Measurements from ENCODE around the gene PLCD4. TPM values are rescaled to one million over a fixed set of nuclear protein-coding genes. Genes with fewer than 3 reads are reported as not detected.

The PLCD4 gene
- polyA plus RNA-seq, 1 experiment: 4.9 TPM

DNA sequence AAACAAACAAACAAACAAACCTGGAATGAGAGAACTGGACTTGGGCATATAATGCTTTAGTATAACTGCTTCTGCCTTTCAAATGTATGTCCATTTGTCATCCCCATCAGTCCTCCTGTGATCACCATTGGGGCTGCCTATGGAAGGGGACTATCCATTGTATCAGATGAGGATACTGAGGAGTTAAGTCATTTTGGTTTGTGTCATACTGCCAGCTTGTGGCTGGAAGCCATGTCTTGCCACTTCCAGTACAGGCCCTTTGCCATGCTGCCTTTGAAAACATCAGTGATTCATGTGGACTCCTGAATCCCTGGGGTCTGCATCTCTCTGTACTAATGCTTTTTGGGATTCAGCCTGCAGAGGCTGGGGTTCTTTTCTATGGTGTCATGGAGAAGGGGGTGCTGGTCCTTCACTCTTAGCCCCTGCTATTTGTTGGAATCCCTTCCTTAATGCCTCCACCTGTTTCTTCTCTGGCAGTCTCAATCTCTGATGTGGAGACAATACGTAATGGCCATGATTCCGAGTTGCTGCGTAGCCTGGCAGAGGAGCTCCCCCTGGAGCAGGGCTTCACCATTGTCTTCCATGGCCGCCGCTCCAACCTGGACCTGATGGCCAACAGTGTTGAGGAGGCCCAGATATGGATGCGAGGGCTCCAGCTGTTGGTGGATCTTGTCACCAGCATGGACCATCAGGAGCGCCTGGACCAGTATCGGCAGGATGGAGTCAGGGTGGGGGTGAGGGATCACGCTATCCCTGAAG lies 10.6 kb downstream of the PLCD4 start:
- Histone ChIP-seq H3K27me3 (ENCODE audit: control insufficient read depth, insufficient read depth, low read length) (no peaks in the 10 kb centered on the region), H3K4me3 (ENCODE audit: low read depth, low read length) (no peak overlapping the region), H3K9me3 (ENCODE audit: control insufficient read depth, insufficient read depth, low read length) (no peaks in the 10 kb centered on the region), H3K27ac (ENCODE audit: low read depth, low read length) (no peak overlapping the region)
- POLR2A ChIA-PET: no interaction called here
- no peak for DNase-seq (ENCODE audit: low read depth, low spot score)
- CTCF ChIA-PET: no interaction called here
- TF ChIP-seq, protein P1, sequence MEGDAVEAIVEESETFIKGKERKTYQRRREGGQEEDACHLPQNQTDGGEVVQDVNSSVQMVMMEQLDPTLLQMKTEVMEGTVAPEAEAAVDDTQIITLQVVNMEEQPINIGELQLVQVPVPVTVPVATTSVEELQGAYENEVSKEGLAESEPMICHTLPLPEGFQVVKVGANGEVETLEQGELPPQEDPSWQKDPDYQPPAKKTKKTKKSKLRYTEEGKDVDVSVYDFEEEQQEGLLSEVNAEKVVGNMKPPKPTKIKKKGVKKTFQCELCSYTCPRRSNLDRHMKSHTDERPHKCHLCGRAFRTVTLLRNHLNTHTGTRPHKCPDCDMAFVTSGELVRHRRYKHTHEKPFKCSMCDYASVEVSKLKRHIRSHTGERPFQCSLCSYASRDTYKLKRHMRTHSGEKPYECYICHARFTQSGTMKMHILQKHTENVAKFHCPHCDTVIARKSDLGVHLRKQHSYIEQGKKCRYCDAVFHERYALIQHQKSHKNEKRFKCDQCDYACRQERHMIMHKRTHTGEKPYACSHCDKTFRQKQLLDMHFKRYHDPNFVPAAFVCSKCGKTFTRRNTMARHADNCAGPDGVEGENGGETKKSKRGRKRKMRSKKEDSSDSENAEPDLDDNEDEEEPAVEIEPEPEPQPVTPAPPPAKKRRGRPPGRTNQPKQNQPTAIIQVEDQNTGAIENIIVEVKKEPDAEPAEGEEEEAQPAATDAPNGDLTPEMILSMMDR (IDR thresholded peaks at IDR 0.05; ENCODE audit: low read depth, low read length): no peak

DNA sequence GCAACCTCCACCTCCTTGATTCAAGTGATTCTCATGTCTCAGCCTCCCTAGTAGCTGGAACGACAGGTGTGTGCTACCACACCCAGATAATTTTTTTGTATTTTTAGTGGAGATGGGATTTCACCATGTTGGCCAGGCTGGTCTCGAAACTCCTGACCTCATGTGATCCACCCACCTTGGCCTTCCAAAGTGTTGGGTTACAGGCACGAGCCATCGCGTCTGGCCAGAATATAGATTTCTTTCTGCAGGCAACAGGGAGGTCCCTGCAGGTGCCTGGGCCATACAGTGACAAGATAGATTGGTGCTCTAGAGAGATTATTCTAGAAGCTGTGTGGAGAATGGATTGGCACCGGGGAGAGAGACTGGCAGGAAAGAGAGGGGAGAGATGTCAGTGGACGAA lies 13.3 kb downstream of the PLCD4 start:
- CTCF ChIA-PET: interaction anchor here (0.7 kb wide), 1 partner anchor 23 kb away, joined by 11 read pairs; no protein-coding TSS in a partner anchor
- no peaks in the 10 kb centered on the region for H3K27me3 ChIP-seq (ENCODE audit: control insufficient read depth, insufficient read depth, low read length)
- no peak for DNase-seq (ENCODE audit: low read depth, low spot score)
- H3K27ac ChIP-seq (ENCODE audit: low read depth, low read length): no peak overlapping the region
- no peaks in the 10 kb centered on the region for H3K9me3 ChIP-seq (ENCODE audit: control insufficient read depth, insufficient read depth, low read length)
- H3K4me3 ChIP-seq (ENCODE audit: low read depth, low read length): no peak overlapping the region
- TF ChIP-seq, protein P1 (IDR thresholded peaks at IDR 0.05; ENCODE audit: low read depth, low read length): no peak
- POLR2A ChIA-PET: no interaction called here

DNA sequence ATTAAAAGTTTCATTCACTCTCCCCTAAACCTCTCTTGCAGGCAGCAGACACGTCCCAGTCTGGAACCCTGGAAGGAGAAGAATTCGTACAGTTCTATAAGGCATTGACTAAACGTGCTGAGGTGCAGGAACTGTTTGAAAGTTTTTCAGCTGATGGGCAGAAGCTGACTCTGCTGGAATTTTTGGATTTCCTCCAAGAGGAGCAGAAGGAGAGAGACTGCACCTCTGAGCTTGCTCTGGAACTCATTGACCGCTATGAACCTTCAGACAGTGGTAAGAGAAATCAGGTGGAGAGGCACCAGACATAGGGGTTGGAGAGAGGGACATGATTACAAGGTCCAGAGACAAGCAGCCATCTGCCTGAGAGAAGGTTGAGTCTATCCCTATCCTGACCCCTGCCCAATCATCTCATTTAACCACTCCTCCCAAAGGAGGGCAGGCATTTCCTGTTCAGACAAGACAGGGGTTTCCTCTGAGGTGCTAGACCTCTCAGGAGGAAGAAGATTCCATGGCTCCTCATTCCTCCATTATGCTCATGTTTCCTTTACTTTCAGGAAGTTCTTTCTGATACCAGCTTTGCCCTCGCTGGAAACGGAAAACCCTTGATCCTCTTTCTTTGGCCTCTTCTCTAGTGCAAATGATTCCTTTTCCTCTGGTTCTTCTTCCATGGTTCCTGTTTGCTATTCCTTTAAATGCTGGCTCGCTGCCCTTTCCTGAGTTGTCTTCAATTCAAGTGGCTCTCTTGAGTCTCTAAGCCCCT lies 15.1 kb downstream of the PLCD4 start:
- TF ChIP-seq, protein P1 (IDR thresholded peaks at IDR 0.05; ENCODE audit: low read depth, low read length): no peak
- H3K27ac ChIP-seq (ENCODE audit: low read depth, low read length): no peak overlapping the region
- no peak for DNase-seq (ENCODE audit: low read depth, low spot score)
- H3K27me3 ChIP-seq (ENCODE audit: control insufficient read depth, insufficient read depth, low read length): no peaks in the 10 kb centered on the region
- H3K4me3 ChIP-seq (ENCODE audit: low read depth, low read length): no peak overlapping the region
- ChIA-PET POLR2A (interaction anchor here (0.9 kb wide), 1 partner anchor 15 kb away, joined by 4 read pairs; the partner anchor contains the start of gene PLCD4), CTCF (interaction anchor here (0.7 kb wide), 1 partner anchor 28 kb away, joined by 4 read pairs; no protein-coding TSS in a partner anchor)
- H3K9me3 ChIP-seq (ENCODE audit: control insufficient read depth, insufficient read depth, low read length): no peaks in the 10 kb centered on the region

DNA sequence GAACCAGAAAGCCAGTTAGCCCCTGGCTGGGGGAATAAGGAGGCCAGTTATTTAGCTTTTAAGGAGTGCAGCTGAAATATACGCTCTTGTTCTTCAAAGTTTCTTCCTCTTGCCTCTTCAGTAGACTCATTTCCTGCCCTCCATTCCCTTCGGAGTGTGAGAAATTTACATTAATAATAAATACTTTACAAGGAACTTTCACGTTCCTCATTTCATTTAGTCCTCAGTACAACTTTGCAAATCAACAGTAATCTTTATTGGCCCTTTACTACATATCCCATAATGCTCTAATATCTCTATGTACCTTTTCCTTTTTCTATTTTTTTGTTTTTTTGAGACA lies 15.6 kb downstream of the PLCD4 start:
- H3K27ac ChIP-seq (ENCODE audit: low read depth, low read length): no peak overlapping the region
- TF ChIP-seq, protein P1 (IDR thresholded peaks at IDR 0.05; ENCODE audit: low read depth, low read length): no peak
- no peaks in the 10 kb centered on the region for H3K27me3 ChIP-seq (ENCODE audit: control insufficient read depth, insufficient read depth, low read length)
- H3K4me3 ChIP-seq (ENCODE audit: low read depth, low read length): no peak overlapping the region
- ChIA-PET POLR2A (interaction anchor here (0.9 kb wide), 1 partner anchor 15 kb away, joined by 4 read pairs; the partner anchor contains the start of gene PLCD4), CTCF (no interaction called here)
- DNase-seq (ENCODE audit: low read depth, low spot score): no peak
- H3K9me3 ChIP-seq (ENCODE audit: control insufficient read depth, insufficient read depth, low read length): no peaks in the 10 kb centered on the region

DNA sequence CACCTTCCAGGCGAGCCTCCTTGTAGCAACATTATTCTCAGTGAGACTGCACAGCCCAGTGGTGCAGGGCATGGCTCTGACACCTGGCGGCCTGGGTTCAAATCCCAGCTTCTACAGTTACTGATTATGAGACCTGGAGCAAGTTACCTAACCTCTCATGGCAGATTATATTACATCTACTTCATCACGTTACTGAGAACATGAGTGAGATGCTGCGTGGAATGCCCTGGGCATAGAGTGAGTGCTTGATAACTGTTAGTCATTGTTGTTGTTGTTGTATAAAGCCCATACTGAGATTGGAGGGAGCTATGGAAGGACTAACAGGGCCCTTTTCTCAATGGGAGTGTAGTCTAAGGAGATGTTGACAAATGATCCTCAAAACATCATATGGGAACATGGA lies 18.7 kb downstream of the PLCD4 start:
- DNase-seq (ENCODE audit: low read depth, low spot score): no peak
- Histone ChIP-seq H3K4me3 (ENCODE audit: low read depth, low read length) (no peak overlapping the region), H3K27me3 (ENCODE audit: control insufficient read depth, insufficient read depth, low read length) (no peaks in the 10 kb centered on the region), H3K27ac (ENCODE audit: low read depth, low read length) (no peak overlapping the region), H3K9me3 (ENCODE audit: control insufficient read depth, insufficient read depth, low read length) (no peaks in the 10 kb centered on the region)
- CTCF ChIA-PET: no interaction called here
- POLR2A ChIA-PET: interaction anchor here (0.7 kb wide), 1 partner anchor 20 kb away, joined by 3 read pairs; no protein-coding TSS in a partner anchor
- TF ChIP-seq, protein P1 (IDR thresholded peaks at IDR 0.05; ENCODE audit: low read depth, low read length): no peak
